ENCODE data around the gene MSRB3. TPM values are rescaled to one million over a fixed set of nuclear protein-coding genes. Genes with fewer than 3 reads are reported as not detected.
"Not testable (repeated sequence)": the region's sequence is repeated elsewhere in the genome, so short reads cannot be mapped to it uniquely, and the experiment has no call there.

Gene MSRB3
- total RNA-seq, 3 donors from 2014 or later, result 35.0 to 59.8 (median 51.8) TPM

GRCh38 chr12:65277994-65278575 lies 398 bp upstream of the MSRB3 start:
- TF ChIP-seq POLR2A (IDR thresholded peaks at IDR 0.05) (no peak), CTCF (IDR thresholded peaks at IDR 0.05) (no peak), POLR2AphosphoS5 (IDR thresholded peaks at IDR 0.05) (no peak)
- no peaks in the 10 kb centered on the region for H3K36me3 ChIP-seq
- no peaks in the 10 kb centered on the region for H3K9me3 ChIP-seq
- DNase-seq (ENCODE audit: low spot score in 2 of 2), result peak in 1 of 2 donors; percentile 22
- peak overlapping the region; percentile 88 to 97 for H3K27ac ChIP-seq
- H3K4me3 ChIP-seq, result peak overlapping the region; percentile 82 to 98 (median 91)
- H3K4me1 ChIP-seq, result no peaks in the 10 kb centered on the region
- intact Hi-C loops (cut with DNase I; ENCODE audit: low total_unique reads), result no loop called here
- no peaks in the 10 kb centered on the region for H3K27me3 ChIP-seq

GRCh38 chr12:65279369-65280112 lies 1.1 kb downstream of the MSRB3 start:
- Histone ChIP-seq H3K27me3 (no peaks in the 10 kb centered on the region), H3K27ac (peak overlapping the region; percentile 88 to 97), H3K9me3 (no peaks in the 10 kb centered on the region), H3K36me3 (no peaks in the 10 kb centered on the region), H3K4me1 (no peaks in the 10 kb centered on the region), H3K4me3 (peak overlapping the region; percentile 82 to 98 (median 91))
- DNase-seq (ENCODE audit: low spot score in 2 of 2), result no peak
- TF ChIP-seq POLR2A (IDR thresholded peaks at IDR 0.05) (no peak), CTCF (IDR thresholded peaks at IDR 0.05) (no peak), POLR2AphosphoS5 (IDR thresholded peaks at IDR 0.05) (no peak)
- intact Hi-C loops (cut with DNase I; ENCODE audit: low total_unique reads), result no loop called here

- TF ChIP-seq POLR2A (IDR thresholded peaks at IDR 0.05) (no peak), POLR2AphosphoS5 (IDR thresholded peaks at IDR 0.05) (no peak), CTCF (IDR thresholded peaks at IDR 0.05) (no peak)
- DNase-seq (ENCODE audit: low spot score in 2 of 2), result no peak
- H3K36me3 ChIP-seq, result no peaks in the 10 kb centered on the region
- intact Hi-C loops (cut with DNase I; ENCODE audit: low total_unique reads), result no loop called here
- no peaks in the 10 kb centered on the region for H3K27me3 ChIP-seq
- H3K4me3 ChIP-seq, result peak overlapping the region in 1 of 3 donors; percentile 82
- no peak overlapping the region for H3K27ac ChIP-seq
- H3K9me3 ChIP-seq, result no peaks in the 10 kb centered on the region
- H3K4me1 ChIP-seq, result no peaks in the 10 kb centered on the region
Observed at GRCh38 chr12:65280306-65280705, 1.8 kb downstream of the MSRB3 start.

GRCh38 chr12:65282840-65283239 lies 4.4 kb downstream of the MSRB3 start:
- intact Hi-C loops (cut with DNase I; ENCODE audit: low total_unique reads), result no loop called here

GRCh38 chr12:65285532-65285931 lies 7.0 kb downstream of the MSRB3 start:
- H3K36me3 ChIP-seq; intact Hi-C loops (cut with DNase I; ENCODE audit: low total_unique reads); H3K27ac ChIP-seq; H3K9me3 ChIP-seq; H3K4me1 ChIP-seq; DNase-seq (ENCODE audit: low spot score in 2 of 2); H3K4me3 ChIP-seq; H3K27me3 ChIP-seq: not testable (repeated sequence)

More at GRCh38 chr12:65282840-65283239, 4.4 kb downstream of the MSRB3 start:
- DNase-seq (ENCODE audit: low spot score in 2 of 2), result no peak
- no peaks in the 10 kb centered on the region for H3K36me3 ChIP-seq
- no peaks in the 10 kb centered on the region for H3K27me3 ChIP-seq
- H3K27ac ChIP-seq, result no peak overlapping the region
- H3K4me3 ChIP-seq, result no peak overlapping the region
- H3K4me1 ChIP-seq, result no peaks in the 10 kb centered on the region
- H3K9me3 ChIP-seq, result no peaks in the 10 kb centered on the region
- no peak for TF ChIP-seq CTCF (IDR thresholded peaks at IDR 0.05)
- no peak for TF ChIP-seq POLR2AphosphoS5 (IDR thresholded peaks at IDR 0.05)
- no peak for TF ChIP-seq POLR2A (IDR thresholded peaks at IDR 0.05)

All from breast epithelium (tissue), 4 donors.